GM21529 (cell line): ENCODE measurements around the gene NXPH2.
"Not testable (repeated sequence)": the region's sequence is repeated elsewhere in the genome, so short reads cannot be mapped to it uniquely, and the experiment has no call there.

Experiments
- ATAC-seq: cut with Tn5 transposase; IDR thresholded peaks from one replicate; pipeline ENCODE4 v1.9.1; 2021; ENCODE audit not compliant: unreplicated experiment

Gene NXPH2

DNA sequence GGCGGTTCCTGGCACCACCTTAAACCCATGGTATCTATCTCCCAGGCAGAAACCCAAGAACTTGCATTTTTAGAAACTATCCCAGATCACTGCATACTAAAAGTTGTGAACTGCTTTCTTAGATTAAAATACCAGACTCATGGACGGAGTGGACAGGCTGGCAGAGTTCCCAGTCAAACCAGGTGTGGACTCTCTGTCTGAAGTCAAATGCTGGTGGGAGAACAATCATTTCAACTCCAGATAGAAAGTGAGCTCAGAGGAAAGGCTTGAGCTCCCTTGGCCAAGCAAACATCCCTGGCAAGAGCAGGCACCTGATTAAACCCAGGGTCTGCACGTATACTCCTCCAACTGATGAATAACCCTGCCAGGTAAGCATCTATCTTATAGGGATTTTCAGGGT is 19.5 kb downstream of the NXPH2 start:
- ATAC-seq = no peak

DNA sequence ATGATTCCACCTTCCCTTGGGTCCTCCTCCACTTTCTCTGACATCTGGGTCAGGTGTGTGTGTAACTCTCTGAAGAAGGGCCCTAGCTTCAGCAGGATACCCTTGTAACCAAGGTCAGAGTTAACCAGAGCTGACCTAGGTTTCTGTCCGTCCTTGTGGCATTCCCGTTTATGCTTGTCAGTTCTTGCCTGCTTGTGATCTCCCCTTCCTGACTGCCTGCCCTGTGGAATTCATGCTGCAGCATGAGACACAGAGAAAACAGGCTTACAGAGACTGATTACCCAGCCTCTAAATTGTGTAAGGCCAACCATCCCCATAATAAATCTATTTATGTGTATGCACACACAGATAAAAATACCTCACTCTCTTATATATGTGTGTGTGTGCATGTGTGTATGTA is 22.8 kb downstream of the NXPH2 start:
- ATAC-seq = no peak

DNA sequence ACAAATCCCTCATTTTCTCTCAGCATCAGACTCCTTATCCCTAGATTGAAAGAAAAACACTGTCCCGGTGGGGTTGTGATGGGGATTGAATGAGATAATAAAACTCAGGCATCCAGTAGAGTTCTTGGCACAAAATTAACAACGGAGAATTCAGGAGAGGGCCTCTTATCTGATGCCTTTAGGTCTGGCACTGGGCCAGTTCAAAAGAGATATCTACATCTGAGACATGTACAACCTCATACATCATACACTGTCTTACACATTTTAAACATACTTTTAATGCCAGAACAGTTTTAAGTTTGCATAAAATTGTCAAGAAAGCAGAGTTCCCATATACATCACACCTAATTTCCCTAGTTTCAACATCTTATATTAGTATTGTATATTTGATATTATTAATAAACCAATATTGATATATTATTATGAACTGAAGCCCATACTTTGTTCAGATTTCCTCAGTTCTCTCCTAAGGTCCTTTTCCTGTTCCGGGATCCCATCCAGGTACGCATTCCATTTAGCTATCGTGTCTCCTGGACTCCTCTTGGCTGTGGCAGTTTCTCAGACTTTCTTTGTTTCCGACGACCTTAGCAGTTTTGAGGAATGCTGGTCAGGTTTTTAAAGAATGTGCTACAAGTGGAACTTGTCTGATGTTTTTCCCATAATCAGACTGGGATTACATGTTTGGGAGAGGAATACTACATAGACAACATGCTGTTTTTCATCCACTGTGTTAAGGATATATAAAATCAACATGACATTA is 27.8 kb downstream of the NXPH2 start:
- no peak for ATAC-seq

DNA sequence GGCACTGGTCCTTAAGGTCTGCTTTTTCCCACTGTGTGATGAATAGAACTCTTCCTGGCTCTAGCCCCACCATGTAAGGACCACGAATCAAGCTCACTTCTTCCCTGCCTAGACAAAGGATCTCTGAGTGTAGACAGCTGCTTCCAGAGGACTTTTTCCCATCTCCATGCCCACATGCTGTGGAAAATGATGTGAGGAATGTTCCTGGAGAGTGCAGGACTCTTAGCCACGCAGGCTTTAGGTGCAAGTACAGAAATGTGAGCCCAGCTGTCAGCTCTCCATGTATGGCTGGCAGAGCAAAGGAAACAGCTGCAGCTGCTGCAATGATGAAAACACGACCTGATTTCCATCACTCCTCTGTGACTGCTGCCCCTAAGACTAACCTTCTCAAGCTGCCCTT is 35.5 kb downstream of the NXPH2 start:
- no peak for ATAC-seq

DNA sequence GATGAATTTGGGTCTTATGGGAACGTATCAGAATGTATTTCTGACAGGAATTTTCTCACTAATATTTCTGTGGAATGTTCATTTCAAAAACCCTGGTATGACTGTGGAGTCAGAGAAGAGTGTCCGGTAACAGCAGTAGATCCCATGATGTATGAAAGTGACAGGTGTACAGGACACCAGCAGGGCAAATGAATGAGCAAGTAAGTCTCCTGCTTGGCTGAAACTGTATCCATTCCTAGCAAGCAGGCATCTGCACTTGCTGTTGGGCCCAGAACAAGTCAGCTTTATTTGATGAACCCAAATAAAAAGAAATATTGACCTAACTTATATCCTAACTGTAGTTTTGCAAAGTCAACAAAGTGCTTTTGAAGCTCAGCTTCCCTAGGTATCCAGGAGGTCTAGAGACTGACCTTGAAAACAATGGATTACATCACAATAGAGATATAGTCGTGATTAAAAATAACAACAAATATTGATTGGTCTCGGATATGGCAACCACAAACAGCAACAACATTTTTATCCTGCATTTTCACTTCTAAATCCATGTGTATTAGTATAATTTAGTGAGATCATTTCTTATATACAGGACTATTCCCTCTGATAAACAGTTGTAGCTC is 37.6 kb downstream of the NXPH2 start:
- ATAC-seq = no peak

DNA sequence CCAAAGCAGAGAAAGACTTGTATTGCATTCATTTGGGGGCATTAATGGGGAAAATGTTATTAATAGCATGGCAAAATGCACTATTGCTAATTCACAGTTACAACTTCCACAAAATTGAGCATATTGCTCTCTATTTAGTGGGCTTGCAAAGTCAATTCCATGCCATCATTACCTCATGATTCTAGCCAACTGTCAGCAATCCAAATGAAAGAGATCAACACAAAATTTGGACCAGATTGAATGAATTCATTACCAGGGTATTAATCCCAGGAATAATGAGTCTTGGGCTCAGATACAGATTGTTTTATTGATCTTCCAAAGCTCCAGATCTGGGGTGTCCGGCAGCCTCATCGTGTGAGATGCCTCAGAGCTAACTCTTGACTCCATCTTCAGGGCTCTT is 38.3 kb downstream of the NXPH2 start:
- no peak for ATAC-seq

DNA sequence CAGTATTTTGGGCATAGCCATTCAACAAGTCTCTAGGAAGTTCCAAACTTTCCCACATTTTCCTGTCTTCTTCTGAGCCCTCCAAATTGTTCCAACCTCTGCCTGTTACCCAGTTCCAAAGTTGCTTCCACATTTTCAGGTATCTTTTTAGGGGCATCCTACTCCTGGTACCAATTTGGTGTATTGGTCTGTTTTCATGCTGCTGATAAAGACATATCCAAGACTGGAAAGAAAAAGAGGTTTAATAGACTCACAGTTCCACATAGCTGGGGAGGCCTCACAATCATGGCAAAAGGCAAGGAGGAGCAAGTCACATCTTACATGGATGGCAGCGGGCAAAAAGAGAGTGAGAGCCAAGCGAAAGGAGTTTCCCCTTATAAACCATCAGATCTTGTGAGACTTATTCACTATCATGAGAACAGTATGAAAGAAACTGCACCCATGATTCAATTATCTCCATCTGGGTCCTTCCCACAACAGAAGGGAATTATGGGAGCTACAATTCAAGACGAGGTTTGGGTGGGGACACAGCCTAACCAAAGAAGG is 43.1 kb downstream of the NXPH2 start:
- not testable (repeated sequence) for ATAC-seq

DNA sequence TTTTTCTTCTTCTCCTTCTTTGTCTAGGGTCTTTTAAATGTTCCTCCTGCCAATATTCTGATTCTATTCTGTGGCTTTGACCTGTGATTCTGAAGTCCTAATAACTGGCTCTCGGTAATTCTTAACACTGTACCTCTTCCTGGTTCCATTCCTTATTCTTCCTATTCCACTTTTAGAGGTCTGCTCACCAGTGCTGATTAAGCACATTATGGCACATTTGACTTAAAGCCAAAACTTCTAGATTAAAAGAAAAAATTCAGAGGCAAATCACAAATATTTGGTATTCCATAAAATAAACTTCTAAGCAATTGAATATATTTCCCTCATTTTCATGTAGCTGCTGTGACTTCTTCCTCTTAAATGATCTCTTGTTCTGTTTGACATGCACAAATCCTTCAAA is 47.5 kb downstream of the NXPH2 start:
- ATAC-seq = no peak

DNA sequence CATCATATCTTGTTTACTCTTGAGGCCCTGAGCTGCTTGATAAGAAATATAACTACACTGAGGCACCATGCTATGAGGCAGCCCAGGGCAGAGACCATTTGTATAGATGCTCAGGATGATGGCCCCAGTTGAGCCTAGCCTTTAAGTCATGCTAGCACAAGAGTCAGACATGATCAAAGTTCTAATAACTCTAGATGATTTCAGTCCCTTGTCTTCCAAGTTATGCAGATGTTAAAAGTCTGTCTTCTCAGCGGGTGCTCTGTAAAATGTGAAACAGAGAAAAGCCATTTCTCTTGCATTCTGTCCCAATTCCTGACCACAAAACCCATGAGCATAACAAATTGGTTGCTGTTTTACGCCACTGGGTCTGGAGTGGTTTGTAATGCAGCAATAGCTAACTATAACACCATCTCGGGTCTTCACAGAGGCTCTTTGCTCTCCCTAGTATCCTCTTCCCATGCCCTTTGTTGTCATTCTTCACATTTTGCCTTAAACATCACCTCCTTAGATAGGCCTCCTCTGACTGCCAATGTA is 49.6 kb downstream of the NXPH2 start:
- peak; percentile 68 for ATAC-seq

DNA sequence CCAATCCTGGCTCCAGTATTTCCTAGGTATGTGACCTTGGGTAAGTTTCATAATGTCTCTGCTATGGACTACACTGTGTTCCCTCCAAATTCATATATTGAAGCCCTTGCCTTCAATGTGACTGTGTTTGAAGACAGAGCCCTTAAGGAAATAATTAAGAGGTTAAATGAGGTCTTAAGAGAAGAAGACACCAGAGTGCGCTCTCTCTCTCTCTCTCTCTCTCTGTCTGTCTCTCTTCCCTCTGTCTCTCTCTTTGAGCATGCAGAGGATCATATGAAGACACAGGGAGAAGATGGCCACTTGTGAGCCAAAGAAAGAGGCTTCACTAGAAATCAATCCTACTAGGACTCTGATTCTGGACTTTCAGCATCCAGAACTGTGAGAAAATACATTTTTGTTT is 52.2 kb downstream of the NXPH2 start:
- ATAC-seq = no peak

DNA sequence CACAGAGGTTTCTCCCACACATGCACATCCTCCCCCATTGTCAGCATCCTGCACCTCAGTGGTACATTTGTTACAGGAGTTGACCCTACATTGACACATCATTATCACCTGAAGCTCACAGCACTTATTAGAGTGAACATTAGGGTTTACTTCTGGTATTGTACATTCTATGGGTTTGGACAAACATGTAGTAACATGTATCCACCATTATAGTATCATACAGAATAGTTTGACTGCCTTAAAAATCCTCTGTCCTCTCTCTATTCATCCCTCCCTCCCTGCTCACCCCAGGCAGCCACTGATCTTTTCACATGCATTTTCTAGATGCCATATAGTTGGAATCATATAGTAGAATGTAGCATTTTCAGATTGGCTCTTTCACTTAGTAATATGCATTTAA is 53.5 kb downstream of the NXPH2 start:
- no peak for ATAC-seq

DNA sequence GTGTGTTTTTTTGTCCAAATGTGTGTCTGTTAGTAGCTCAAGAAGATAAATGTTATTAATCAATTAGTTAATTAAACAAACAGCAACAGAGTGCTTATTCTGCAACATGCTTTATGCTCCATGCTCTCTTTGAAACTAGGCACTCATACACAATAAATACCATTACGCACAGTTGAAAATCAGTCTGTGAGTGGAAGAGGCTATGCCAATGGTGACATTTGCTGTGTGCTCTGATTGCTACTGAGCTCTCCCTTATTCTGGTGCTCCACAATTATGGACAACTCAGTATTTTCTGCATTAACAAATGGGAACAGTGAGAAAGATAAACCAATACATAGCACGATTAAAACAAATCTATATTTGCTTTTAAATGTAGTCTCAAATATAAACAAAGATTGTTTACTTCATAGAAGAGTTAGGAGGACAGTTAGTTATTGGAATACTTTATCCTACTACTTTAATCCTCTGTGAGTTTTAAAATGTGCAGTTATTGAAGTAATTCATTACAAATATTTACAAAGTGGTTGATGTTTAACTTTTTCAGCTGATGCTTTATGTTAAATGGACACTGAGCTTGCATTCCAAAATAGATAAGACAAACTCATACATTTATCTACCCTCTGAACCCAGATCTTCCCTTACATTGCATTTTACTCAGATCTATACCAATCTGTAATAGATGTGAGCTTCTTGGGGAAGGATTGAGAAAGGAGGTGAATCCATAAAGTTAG is 55.3 kb downstream of the NXPH2 start:
- ATAC-seq = no peak

DNA sequence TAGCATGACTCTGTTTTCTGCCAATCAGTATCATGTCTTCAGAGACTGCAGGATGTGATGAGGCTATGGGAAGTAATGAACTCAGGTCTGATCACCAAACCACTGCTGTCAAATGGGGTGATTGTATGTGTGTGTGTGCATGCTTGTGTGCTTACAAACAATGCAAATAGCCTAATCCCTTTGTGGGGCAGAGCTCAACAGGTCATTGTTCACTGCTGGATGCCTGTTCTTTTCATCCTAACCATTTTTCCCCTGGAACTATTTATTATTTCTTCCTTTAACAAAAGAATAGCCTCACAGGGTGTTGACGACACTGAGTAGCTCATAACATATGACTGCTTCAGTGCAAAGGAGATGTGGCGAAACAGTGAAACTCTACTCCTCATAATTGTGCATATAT is 55.9 kb downstream of the NXPH2 start:
- ATAC-seq = no peak

DNA sequence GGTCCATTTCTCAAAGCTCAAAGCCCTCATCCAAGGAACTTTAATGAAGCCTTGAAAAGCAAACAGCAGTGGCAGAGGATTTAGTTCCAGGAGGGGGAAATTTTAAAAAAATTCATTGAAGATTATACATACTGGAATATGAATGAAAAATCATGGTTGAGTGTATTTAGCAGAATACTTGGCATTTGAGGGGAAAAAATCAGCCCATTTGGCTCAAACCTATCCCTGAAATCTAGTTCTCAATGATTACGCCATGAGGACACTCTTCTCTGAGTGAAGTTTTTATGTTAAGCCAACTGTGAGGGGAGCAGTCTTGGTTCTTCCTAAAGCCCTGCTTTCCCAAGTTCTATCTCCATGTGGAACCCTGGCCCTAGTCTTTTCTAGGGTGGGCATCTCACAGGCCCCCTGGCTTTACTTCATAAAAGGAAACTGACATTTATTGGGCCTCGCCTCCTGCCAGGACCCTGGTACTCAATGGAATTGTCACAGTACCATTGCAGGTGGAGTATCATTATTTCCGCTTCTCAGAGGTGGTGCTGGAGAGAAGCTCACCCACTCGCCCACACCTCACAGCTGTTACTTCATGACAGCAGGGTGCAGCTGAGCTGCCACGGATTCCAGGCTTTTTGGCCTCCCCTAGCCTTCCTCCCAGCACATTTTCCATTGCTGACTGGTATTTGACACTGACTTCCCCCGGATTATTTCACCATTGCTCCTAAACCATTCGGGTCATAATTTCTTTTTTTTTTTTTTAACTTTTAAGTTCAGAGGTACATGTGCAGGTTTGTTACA is 56.8 kb downstream of the NXPH2 start:
- ATAC-seq = no peak

DNA sequence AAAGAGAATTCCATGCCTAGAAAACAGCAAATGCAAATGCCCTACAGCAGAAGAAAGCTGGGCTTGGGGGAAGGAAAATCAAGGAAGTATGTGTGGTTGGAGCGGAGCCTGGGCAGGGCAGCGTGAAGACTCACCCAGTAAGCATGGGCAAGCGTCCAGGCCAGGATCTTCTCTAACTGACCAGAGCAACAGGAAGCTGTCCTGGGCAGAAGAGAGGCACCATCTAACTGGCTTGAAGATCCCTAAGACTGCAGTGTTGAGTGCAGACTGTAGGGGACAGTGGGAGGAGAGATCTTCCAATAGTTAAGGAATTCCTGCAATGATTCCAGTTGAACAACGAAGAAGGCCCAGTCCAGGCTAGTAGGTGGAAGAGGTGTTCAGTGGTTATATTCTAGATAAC is 57.9 kb downstream of the NXPH2 start:
- ATAC-seq = no peak

DNA sequence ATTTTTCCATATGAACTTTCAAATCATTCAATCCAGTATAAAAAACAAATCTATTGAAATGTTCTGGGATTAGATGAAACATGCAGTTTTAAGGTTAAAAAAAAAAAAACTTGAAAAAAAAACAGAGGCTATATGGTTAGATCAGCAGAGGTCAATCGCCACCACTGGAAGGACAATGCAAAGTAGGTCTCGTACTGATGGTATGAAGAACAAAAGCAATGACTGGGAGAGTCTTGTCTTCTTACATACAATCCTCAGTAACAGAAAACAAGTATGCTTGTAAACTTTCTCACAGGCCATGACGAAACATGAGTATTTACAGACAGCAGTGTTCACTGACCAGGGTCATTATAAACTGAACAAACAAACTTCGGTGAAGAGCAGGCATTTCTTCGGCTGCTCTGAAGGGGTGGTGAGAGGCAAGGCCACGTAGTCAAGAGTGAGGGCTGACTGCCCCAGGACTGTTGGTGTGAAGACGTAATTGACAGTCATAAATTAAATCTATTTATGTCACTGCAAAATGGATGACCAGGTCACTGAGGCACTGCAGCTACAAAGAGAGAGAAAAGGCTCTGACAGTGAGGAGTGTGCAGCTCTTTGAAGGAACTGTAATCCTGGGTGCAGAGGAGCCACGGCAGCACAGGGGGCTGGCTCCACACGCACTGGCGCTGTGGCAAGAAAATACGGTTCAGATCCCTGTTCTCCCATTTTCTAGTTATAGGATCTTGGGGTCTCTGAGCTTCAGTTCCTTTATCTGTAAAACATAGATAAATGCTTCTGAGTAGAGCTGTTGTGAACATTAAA is 60.0 kb downstream of the NXPH2 start:
- no peak for ATAC-seq

DNA sequence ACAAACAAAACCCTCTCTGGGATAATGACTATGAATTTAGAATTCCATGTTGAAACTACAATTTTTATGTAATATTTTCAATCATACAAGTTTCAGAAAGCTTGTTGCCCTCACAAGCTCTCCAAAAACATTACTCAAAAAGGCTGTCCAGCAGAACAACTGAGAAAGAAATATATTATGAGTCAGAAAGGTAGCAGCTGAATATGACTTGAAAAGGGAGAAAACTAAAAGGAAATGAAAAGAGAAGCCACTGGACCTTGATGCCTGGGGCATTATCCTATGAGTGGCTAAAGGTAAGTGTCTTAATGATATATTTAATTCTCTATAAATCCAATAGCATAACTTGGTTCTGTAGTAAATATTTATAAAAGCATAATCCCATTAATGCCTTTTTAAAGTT is 61.8 kb downstream of the NXPH2 start:
- ATAC-seq = peak; percentile 52

DNA sequence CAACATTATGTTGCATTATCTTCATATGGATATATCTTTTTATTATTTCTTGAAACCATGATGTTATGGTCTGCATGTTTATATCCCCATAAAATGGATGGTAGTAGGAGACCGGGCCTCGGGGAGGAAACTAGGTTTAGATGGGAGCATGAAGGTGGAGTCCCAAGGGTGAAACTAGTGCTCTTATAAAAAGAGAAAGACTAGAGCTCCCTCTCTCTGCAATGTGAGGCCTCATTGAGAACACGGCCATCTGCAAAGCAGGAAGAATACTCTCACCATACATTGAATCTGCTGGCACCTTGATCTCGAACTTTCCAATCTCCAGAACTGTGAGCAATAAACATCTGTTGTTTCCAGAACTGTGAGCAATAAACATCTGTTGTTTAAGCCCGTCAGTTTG is 64.0 kb downstream of the NXPH2 start:
- ATAC-seq = peak; percentile 51

DNA sequence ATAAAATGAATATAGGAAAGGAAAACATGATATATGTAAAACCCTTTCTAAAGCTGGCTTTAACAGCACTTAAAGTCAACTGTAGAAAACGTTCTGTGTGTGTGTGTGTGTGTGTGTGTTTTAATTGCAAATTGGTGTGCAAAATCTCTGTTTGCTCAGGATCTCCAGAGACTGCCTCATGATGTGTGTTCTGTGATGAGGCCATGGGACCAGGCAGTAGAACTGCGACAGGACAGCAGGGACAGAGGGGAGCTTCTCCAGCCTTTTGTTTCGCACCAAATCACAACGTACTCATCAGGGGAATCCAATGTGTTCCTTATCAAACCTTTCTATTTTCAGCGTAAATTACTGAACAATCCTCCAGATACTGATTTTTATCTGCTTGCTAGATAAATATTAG is 66.7 kb downstream of the NXPH2 start:
- no peak for ATAC-seq

DNA sequence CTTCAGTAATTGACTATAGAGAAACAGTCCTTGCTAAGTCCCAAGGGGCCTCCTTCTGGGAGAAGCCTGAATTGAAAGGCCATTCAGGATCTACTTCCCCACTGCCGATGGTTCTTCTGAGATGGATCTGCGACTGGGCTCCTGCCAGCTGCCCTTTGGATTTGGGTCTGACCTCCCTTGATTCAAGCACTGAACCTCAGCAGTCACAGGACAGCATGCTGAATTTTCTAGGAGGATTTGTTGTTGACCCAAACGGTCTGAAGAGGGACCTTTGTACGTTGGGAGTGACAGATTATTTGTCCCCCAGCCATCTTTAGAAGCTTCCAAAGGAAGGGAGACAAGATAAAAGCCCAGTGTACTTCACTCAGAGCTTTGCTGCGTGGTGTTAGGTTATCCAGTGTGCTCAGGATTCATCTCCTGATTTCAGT is 67.1 kb downstream of the NXPH2 start:
- ATAC-seq = no peak
